Parietal lobe (tissue), 2 donors: ENCODE measurements around the gene STK25. TPM values are rescaled to one million over a fixed set of nuclear protein-coding genes. Genes with fewer than 3 reads are reported as not detected.

Experiments used
- small RNA-seq: library from RNA; depleted of rRNA; stranded (forward); fragments of <200 nt; gene quantifications from one replicate; pipeline ENCODE3, GENCODE V24; 2014; ENCODE audit warnings: low replicate concordance
- total RNA-seq: library from RNA; depleted of rRNA; stranded (reverse); fragments of >200 nt; gene quantifications from one replicate; pipeline ENCODE4 v1.2.3, GENCODE V29; 2014

Gene STK25
- 209 TPM for total RNA-seq

DNA sequence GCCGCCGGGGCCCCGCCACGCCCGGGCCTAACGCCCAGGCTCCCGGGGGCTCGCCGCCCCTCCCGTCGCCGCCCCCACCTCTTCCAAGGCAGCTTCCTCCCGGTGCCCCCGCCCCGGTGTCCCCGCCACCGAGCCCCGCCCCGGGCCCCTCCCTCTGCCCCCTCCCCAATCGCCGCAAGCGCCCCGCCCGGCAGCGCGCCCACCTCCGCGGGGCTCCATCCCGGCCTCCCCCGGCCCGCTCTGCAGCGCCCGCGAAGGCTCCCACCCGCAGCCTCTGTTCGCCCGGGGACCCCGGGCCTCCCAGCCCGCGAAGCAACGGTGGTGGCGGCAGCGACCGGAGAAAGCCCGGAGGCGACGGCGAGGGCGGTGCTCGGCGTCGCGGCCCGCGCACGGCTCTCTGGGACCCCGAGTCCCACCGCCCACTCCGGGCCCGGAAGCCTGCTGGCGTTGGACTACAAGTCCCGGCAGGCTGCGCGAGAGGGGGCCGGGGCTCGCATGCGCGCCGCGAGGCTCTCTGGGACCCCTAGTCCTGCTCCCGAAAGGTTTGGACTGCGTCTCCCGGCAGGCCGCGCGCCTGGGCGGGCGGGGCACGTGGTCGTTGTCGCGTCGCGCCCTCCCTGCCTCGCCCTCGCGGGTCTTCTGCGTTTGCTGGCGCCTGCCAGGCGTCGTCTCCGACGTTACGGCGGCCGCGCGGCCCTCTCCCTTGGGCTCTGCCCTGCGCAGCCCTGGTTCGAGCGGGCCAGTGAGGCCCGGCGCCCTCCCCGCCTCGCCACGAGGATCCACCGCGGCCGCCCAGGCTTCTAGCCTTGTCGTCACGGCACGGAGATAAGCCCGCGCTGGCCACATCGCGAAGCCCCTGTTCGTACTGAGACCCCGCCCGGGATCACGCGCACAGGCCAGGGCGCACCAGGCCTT is at the start of gene STK25:
Gene STK25 (minus strand): TSS at position 345 of the 915 bp plus-strand sequence. CDS start 549 bp downstream, outside the sequence.

Small RNA genes within 50 kb of the gene (small RNA-seq; reads per million reads assigned to genes)
- not detected for gene MIR3133

Other genes starting within 250 kb of the STK25 start
- 209 TPM for gene HDLBP, start 192.9 kb downstream of the STK25 start, total RNA-seq
- gene SEPTIN2, start 192.7 kb downstream of the STK25 start, total RNA-seq: 340 TPM
- gene FARP2, start 152.3 kb downstream of the STK25 start, total RNA-seq: 47.0 TPM
- 19.4 TPM for gene BOK, start 50.2 kb upstream of the STK25 start, total RNA-seq
- 22.2 TPM for gene THAP4, start 128.6 kb upstream of the STK25 start, total RNA-seq
- 72.6 TPM for gene ATG4B, start 129.1 kb upstream of the STK25 start, total RNA-seq
- 14.1 TPM for gene DTYMK, start 178.2 kb upstream of the STK25 start, total RNA-seq
- 47.9 TPM for gene ING5, start 193.5 kb upstream of the STK25 start, total RNA-seq
- 11.9 TPM for gene D2HGDH, start 226.0 kb upstream of the STK25 start, total RNA-seq